ENCODE measurements around the gene FAM163A. TPM values are rescaled to one million over a fixed set of nuclear protein-coding genes. Genes with fewer than 3 reads are reported as not detected.

Gene FAM163A
- total RNA-seq, 1 experiment from 2014 or later = 0.46 TPM

GRCh38 chr1:179857009-179857408, 113.9 kb downstream of the FAM163A start:
- H4K8ac ChIP-seq (replicated peaks; ENCODE audit: insufficient read length, low read depth, low read length) = no peak overlapping the region
- no peaks in the 10 kb centered on the region for H4K20me1 ChIP-seq (ENCODE audit: control insufficient read depth, insufficient read depth, insufficient read length)
- H4K91ac ChIP-seq (ENCODE audit: insufficient read length, low read depth, low read length) = no peak overlapping the region
- no peak for TF ChIP-seq CTCF (conservative IDR thresholded peaks at IDR 0.05)
- H2AFZ ChIP-seq (ENCODE audit: low read length) = no peak overlapping the region
- no peak overlapping the region for H3K4me3 Mint-ChIP-seq
- H3K27ac ChIP-seq (ENCODE audit: insufficient read length, low read depth, low read length) = no peak overlapping the region
- H2BK12ac ChIP-seq (ENCODE audit: insufficient read length, low read depth, low read length) = no peak overlapping the region
- H3K9me3 Mint-ChIP-seq = no peaks in the 10 kb centered on the region
- H3K27me3 ChIP-seq (ENCODE audit: insufficient read depth, low read length) = no peaks in the 10 kb centered on the region
- no peaks in the 10 kb centered on the region for H3K23me2 ChIP-seq (ENCODE audit: insufficient read length, low read depth, low read length, poor library complexity, severe bottlenecking)
- no CpG with 5 or more reads among the region's 4 CpGs for WGBS (ENCODE audit: extremely low coverage, insufficient read length, low lambda C conversion rate)
- H3K4me2 ChIP-seq (ENCODE audit: insufficient read depth, insufficient read length, low read length) = no peak overlapping the region
- no peaks in the 10 kb centered on the region for H3K9me3 ChIP-seq (ENCODE audit: control insufficient read depth, low read depth, low read length)
- H3K79me2 ChIP-seq (ENCODE audit: insufficient read depth, low read length) = 0 out of 2 replicates have a peak, but pooled peaks cover 2% of the 10 kb centered on the region
- peaks cover 3 to 11% (median 4%) of the 10 kb centered on the region in 3 experiments; a peak in 3 of 7 replicates for H3K36me3 Mint-ChIP-seq (ENCODE audit: insufficient read depth in 1 of 3, low read depth in 3 of 3)
- no peak overlapping the region for H4K5ac ChIP-seq (ENCODE audit: insufficient read length, low read depth, low read length)
- no peaks in the 10 kb centered on the region for H3K4me1 ChIP-seq (ENCODE audit: insufficient read depth, low read length)
- H3K4me1 Mint-ChIP-seq = peaks cover 0 to 5% of the 10 kb centered on the region in 2 experiments; a peak in 2 of 4 replicates
- no peak overlapping the region for H2AK5ac ChIP-seq (ENCODE audit: insufficient read length, low read length)
- H3K9ac ChIP-seq (ENCODE audit: extremely low read depth, insufficient read length, low read length) = no peak overlapping the region
- H3K79me1 ChIP-seq (ENCODE audit: insufficient read depth, low read depth, low read length, poor library complexity, severe bottlenecking) = no peaks in the 10 kb centered on the region
- no peak overlapping the region for H3K14ac ChIP-seq (ENCODE audit: insufficient read depth, low read length)
- no peak overlapping the region for H2BK15ac ChIP-seq (ENCODE audit: low read depth, low read length)
- no peak overlapping the region for H3T11ph ChIP-seq (ENCODE audit: low read length)
- H3K23ac ChIP-seq (ENCODE audit: insufficient read length, low read depth, low read length) = no peak overlapping the region
- H3K27ac Mint-ChIP-seq = peak overlapping the region in 1 of 3 experiments; percentile 34; a peak in 1 of 7 replicates
- H2BK120ac ChIP-seq (ENCODE audit: low read depth, low read length, poor library complexity, severe bottlenecking) = no peak overlapping the region
- no peak overlapping the region for H2BK20ac ChIP-seq (ENCODE audit: low read depth, low read length, poor library complexity, severe bottlenecking)
- H3K27me3 Mint-ChIP-seq (ENCODE audit: low read depth) = no peaks in the 10 kb centered on the region
- H3K56ac ChIP-seq (ENCODE audit: insufficient read length, low read depth, low read length) = no peak overlapping the region
- no peak overlapping the region for H3K18ac ChIP-seq (ENCODE audit: insufficient read length, low read depth, low read length)
- H2BK5ac ChIP-seq (ENCODE audit: insufficient read length, low read length) = no peak overlapping the region
- H3K4ac ChIP-seq (ENCODE audit: low read depth, low read length) = no peak overlapping the region
- no peak for DNase-seq

Data from H9 (cell line).